Measurements from ENCODE around the gene DENND4B.
"Not testable (repeated sequence)": the region's sequence is repeated elsewhere in the genome, so short reads cannot be mapped to it uniquely, and the experiment has no call there.

DENND4B gene

DNA sequence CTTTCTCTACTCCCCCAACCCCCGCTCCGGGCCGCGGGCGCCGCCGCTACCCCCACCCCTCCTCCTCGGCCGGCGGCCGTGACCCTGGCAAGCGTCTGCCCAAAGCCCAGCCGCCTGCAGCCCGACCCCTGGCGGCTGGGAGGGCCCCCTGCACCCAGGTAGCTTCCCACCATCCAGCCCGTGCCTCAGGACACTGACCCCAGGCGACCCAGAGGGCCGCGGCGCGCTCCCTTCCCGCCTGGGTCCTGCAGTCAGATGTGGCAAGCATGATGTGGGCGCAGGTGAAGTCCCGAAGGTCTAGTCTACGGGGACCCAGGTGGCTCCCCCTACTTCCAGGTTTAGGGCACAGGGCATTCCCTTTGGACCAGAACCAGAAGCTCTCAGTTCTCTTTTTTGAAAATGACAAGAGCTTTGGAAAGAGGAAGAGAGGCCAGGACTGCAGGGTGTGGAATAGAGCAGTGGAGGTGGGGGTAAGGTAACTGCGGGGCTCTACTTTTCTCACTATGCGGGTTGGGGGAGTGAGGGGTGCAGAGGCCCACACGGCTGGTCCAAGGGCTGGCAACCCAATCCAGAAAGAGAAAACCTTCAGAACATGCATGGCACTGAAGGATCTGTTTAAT, at the start of gene DENND4B:
Gene DENND4B, minus strand, starts transcription at position 97 of the 620 bp plus-strand sequence. CDS start 2,344 bp downstream, outside the sequence.
- DNase-seq (ENCODE audit: low spot score): peak; percentile 80

- no peak for DNase-seq (ENCODE audit: low spot score)
Measured at GRCh38 chr1:153995640-153996039, 49.1 kb upstream of the DENND4B start.

DNA sequence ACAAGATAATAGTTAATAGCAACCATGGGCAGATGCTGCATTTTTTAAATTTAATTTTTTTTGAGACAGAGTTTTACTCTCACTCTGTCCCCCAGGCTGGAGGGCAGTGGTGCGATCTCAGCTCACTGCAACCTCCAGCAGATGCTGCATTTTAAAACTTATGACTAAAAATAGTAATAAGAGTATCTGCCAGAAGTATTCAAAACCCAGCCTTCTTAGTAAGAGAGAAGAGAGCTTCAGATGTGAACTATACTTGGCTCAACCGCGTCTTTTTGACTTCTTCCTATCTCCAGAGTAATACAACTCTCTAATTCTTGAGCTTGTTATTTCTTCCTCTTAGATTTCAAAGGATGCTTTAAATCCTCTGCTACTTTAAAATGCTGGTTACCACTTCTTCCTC, 48.7 kb upstream of the DENND4B start:
- no peak for DNase-seq (ENCODE audit: low spot score)

- DNase-seq (ENCODE audit: low spot score): no peak
Measured at GRCh38 chr1:153991806-153992205, 45.3 kb upstream of the DENND4B start.

GRCh38 chr1:153991151-153991630, 44.7 kb upstream of the DENND4B start:
- no peak for DNase-seq (ENCODE audit: low spot score)

DNA sequence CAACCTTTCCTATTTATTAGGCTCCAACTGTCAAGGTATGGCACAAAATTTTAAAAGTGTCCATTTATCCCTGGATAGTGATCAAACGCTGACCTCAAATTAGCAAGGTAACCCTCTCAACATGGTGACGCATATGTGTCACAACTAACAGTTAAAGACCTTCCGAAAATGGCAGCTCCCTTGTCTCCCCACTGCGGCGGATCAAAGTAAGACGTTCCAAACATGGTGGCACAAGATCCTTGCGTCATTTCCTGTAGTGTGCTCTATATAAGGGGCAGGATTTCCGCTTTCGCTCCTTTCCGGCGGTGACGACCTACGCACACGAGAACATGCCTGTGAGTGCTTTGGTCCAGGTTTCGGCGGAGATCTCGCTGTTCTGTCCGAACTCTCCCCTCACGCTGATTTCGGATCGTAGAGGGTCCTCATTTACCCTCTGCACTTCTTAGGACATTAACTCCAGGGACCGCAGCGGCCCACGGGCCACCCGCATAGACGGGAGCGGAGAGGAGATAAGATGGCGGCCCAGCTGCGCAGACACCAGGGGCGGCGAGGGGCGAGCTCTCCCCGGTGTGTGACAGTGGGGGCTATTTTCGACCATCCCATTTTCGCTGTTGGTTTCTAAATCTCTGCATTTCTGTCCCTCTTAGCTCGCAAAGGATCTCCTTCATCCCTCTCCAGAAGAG, 44.1 kb upstream of the DENND4B start, which contains the start of gene RPS27:
Gene RPS27, plus strand, starts transcription at position 295 of the 683 bp plus-strand sequence. Its CDS starts 35 bp downstream, at position 330.
- DNase-seq (ENCODE audit: low spot score): peak; percentile 98

DNA sequence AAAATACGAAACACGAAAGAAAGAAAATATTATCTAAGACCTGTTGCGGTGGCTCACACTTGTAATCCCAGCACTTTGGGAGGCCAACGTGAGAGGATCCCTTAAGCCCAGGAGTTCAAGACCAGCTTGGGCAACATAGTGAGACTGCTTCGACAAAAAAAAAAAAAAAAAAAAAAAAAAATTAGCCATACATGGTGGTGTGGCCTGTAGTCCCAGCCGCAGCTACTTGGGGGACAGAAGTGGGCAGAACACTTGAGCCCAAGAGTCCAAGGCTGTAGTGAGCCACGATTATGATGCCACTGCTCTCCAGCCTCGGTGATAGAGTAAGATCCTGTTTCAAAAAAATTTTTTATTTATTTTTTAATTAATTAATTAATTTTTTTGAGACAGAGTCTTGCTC, 41.1 kb upstream of the DENND4B start:
- DNase-seq (ENCODE audit: low spot score): no peak

DNA sequence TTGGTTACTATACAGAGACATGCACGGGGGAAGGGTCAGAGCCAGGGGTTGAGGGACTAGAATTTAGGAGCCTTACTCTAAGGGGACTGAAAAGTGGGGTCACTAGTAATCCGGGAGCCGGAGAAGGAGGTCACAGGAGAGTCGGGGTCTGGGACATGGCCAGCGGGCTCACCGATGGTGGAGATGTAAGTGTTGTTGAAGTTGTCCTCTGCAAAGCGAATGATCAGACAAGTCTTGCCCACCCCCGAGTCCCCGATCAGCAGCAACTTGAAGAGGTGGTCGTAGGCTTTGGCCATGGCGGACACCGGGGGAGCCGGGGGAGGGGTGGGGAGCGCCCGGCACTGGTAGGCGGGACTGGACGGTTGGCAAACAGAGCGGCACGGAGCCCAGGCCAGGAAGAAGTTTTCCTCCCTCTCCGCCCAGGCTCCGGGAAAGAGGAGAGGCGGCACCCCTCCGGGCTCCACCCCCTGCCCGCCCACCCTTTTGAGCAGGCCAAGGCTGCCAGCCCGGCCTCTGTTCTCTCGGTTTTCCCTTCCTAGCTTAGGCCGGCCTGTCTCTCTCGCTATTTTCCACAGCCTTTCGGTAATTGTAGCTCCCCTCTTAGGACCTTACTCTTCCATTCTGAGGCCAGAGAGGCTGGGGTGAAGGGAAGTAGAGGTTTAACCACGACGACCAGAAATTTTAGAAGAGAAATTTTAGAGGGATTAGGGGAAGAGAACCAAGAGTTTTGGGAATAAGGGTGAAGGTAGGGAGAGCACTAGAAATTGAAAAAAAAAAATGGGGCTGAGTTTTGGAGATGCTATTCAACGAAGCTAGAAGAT, 39.6 kb upstream of the DENND4B start, which contains the start of gene RAB13:
Gene RAB13, minus strand, starts transcription at position 399 of the 821 bp plus-strand sequence. Its CDS starts 103 bp downstream, at position 296.
- peak; percentile 75 for DNase-seq (ENCODE audit: low spot score)

DNA sequence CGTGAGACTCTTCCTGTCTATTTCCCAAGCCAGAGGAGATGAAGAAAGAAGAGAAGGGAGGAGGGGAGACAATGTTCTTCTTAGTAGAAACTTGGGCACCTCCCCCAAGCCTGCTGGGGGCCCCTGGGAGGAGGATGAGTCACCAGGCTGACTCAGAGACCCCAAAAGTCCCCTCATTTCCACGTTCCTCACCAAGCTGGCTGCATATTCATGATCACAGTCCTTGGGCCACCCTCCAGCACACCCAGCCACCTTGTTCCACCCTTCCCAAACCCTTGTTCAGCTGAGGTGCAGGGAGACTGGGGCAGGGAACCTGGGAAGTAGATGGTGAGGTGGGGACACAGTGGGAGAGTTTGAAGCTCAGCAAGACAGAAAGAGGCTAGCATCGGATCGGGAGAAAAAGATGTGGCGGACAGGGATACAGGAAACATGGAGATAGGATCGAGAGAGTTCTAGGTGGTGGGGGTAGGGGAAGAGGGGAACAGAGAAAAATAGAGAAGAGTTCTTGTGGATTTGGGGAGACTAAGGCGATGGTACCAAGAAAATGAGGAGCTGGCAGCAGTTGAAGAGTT, 38.9 kb upstream of the DENND4B start:
- DNase-seq (ENCODE audit: low spot score): no peak

- DNase-seq (ENCODE audit: low spot score): no peak
Measured at GRCh38 chr1:153984123-153984894, 37.8 kb upstream of the DENND4B start.

GRCh38 chr1:153981735-153982134, 35.2 kb upstream of the DENND4B start:
- DNase-seq (ENCODE audit: low spot score): not testable (repeated sequence)

- DNase-seq (ENCODE audit: low spot score): not testable (repeated sequence)
Measured at GRCh38 chr1:153979091-153979490, 32.6 kb upstream of the DENND4B start.

GRCh38 chr1:153978274-153978909, 31.9 kb upstream of the DENND4B start:
- DNase-seq (ENCODE audit: low spot score): no peak

GRCh38 chr1:153977250-153978240, 31.0 kb upstream of the DENND4B start, which contains the start of gene JTB:
TSS of gene JTB (minus strand) at chr1:153977674. CDS start at chr1:153977252, 422 bp downstream.
- DNase-seq (ENCODE audit: low spot score): peak; percentile 83

GRCh38 chr1:153976819-153977249, 30.3 kb upstream of the DENND4B start:
- DNase-seq (ENCODE audit: low spot score): no peak

DNA sequence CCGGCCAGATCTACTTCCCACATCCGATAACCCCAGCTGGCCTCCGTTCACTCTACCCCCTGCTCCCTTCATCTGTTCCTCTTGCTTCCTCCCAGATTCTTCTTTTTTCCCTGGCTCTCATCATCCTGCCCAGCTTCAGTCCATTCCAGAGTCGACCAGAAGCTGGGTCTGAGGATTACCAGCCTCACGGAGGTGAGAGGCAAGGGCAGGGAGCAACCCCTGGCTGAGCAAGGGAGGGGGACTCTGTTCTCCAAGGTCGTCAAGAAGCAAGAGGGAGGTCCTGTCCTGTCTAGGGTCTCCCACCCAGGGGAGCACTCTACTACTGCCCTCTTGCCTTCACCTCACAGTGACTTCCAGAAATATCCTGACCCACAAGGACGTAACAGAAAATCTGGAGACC, 27.0 kb upstream of the DENND4B start:
- DNase-seq (ENCODE audit: low spot score): no peak

DNA sequence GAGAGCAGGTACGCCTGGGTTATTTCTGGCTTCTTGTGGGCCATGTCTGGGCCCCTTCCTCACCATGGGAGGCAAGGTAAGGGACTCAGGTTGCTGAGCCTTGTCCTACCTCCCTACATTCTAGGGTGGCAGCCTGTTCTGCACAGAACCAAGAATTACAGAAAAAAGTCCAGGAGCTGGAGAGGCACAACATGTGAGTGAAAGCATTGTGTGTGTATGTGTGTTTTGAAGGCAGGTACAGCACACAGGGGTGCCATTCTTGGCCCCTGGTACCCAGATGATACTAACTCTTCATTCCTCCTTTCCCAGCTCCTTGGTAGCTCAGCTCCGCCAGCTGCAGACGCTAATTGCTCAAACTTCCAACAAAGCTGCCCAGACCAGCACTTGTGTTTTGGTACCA, 26.6 kb upstream of the DENND4B start:
- no peak for DNase-seq (ENCODE audit: low spot score)

DNA sequence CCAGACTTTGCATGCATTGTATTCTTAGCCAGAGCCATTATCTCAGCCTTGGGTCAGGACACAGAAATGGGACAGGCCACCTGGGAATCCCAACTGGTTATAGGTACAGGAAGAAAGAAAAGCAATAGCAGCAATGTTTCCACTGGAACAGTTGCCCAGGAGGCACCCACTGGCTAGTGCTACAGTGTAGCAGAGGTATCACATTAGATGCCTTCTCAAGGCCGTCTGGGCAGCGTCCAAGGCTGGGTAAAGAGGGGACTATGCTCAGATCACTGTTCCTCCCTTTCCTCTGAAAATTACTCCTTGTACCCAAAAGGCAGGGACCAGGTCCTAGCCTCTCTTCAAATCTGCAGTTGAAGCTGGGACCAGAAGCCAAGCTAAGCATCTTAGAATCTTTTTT, 23.8 kb upstream of the DENND4B start:
- no peak for DNase-seq (ENCODE audit: low spot score)

- DNase-seq (ENCODE audit: low spot score): no peak
Measured at GRCh38 chr1:153968972-153969371, 22.5 kb upstream of the DENND4B start.
